Fibroblast of mammary gland (primary cell): ENCODE results near the gene GCSAML.

ENCODE experiments used
- DNase-seq: peaks from one replicate; pipeline ENCODE4 v3.0.0-alpha.2; 2010; ENCODE audit warnings: low read depth
- H3K4me3 ChIP-seq: 2 replicates; pipeline ENCODE4 v1.5.1; 2011; ENCODE audit warnings: low read depth, mild to moderate bottlenecking, low read length, moderate library complexity; ENCODE audit not compliant: control insufficient read depth
- TF ChIP-seq, protein P1 (sequence below): conservative IDR thresholded peaks from 2 replicates; pipeline ENCODE4 v1.5.1; 2011; ENCODE audit warnings: low read depth, low read length, inconsistent platforms; ENCODE audit not compliant: control insufficient read depth, insufficient read depth

Gene GCSAML

DNA sequence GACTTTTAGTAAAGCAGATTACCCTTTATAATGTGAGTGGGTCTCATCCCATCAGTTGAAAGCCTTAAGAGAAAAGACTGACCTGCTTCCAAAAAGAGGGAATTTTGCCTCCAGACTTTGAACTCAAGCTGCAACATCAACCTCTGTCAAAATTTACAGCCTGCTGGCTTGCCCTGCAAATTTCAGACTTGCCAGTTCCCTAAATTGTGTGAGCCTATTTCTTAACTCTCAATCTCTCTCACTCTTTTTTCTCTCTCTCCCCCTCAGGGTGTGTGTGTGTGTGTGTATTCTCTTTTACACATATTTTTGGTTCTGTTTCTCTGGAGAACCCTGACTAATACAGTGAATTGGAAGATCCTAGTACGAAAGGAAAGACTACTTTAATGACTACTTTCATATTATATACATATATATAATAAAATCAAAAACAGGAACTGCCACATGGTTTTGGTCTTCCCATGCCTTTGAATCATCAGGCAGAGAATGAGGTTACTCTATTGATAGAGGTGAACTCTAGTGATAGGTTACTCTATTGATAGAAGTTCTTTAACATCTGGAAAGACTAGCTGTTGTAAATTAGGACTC lies 19.1 kb upstream of the GCSAML start:
- H3K4me3 ChIP-seq, result no peak overlapping the region
- no peak for DNase-seq
- TF ChIP-seq, protein P1, sequence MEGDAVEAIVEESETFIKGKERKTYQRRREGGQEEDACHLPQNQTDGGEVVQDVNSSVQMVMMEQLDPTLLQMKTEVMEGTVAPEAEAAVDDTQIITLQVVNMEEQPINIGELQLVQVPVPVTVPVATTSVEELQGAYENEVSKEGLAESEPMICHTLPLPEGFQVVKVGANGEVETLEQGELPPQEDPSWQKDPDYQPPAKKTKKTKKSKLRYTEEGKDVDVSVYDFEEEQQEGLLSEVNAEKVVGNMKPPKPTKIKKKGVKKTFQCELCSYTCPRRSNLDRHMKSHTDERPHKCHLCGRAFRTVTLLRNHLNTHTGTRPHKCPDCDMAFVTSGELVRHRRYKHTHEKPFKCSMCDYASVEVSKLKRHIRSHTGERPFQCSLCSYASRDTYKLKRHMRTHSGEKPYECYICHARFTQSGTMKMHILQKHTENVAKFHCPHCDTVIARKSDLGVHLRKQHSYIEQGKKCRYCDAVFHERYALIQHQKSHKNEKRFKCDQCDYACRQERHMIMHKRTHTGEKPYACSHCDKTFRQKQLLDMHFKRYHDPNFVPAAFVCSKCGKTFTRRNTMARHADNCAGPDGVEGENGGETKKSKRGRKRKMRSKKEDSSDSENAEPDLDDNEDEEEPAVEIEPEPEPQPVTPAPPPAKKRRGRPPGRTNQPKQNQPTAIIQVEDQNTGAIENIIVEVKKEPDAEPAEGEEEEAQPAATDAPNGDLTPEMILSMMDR, result no peak

DNA sequence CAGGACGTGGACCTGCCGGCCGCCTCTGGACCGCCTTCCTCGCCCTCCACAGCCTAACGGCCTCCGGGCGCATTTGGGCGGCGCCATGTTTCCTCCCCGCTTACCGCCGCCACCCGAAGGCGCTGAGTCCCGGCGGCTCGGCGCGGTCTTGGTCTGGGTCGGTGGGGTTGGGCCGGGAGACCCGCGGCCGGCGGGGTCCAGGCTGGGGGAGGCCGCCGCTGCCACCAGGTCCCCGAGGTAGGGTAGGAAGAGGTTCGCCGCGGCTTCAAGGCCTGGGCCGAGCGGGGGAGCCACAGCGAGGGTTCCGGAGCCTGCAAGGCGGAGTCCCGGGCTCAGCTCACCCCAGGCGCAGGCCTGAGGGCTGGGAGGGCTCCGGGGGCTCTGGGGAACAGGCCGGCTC lies 18.1 kb upstream of the GCSAML start:
- DNase-seq, result no peak
- no peak overlapping the region for H3K4me3 ChIP-seq
- TF ChIP-seq, protein P1, result no peak

DNA sequence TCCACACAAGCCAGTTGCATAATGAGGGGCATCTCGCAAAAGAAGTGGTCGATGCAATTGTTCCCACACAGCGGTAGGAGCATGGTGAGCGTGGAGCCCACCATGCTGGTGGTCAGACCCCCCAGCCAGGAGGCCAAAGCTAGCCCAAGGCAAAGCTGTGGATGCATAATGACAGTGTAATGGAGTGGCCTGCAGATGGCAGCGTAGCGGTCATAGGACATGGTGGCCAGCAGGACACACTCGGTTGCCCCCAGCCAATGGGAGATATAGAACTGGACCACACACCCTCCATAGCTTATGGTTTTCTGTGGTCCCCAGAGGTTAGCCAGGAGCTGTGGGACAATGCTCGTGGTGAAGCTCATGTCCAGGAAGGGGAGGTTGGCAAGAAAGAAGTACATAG lies 17.0 kb upstream of the GCSAML start:
- no peak overlapping the region for H3K4me3 ChIP-seq
- TF ChIP-seq, protein P1, result no peak
- DNase-seq, result no peak

DNA sequence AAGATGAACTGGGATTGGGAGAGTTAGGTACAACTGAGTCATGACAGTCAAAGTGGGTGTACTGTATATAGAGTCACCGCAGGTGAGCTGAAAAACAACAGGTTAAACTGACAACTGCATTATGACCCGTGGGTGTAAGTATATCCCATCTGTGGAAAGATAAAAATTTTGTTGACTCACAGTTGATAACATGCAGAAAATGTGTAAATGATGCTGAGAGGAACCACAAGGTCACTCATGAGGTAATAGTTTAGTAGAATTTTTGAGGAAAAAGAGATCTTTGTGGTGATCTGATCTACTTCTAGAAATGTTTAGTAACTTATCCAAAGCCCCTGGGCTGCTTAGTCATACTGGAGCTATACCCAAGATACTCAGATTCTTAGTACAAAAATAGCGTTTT lies 13.5 kb upstream of the GCSAML start:
- TF ChIP-seq, protein P1, result no peak
- no peak for DNase-seq
- H3K4me3 ChIP-seq, result no peak overlapping the region

DNA sequence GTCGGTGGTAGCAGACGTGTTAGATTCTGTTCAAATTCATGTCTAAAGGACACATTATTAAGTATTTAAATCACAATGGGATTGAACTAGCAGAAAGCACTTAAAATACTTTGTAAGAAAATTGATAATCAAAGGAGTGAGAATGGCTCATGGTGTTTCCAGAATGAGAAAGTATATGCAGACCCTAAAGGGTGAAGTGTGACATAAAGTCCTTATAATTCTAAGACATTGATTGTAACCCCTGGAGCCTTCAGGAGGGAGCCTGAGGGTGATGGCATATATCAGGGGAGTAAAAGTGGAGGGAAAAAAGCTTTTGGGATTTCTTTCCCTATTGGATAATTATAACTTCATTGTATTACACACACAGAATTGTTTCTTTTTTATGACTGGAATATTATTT lies 12.6 kb upstream of the GCSAML start, which contains the start of gene OR2C3:
OR2C3 (minus strand) TSS at position 101 of the 400 bp plus-strand sequence. CDS start 3,929 bp downstream, outside the sequence.
- TF ChIP-seq, protein P1, result no peak
- no peak for DNase-seq
- H3K4me3 ChIP-seq, result no peak within 1 kb of the TSS

DNA sequence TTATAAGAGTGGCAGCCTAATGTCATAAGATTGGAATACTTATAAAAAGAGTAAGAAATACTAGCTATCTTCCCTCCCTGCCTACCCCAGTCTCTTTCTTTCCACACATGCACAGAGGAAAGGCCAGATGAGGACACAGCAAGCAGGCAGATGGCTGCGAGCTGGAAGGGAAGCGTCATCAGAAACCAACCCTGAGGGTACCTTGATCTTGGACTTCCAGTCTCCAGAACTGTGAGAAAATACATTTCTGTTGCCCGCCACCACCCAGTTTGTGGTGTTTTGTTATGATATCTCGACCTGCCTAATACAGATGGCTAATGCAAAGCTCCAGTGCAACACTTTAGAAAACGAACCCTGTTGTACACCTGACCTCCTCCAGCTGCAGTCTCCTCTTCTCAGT lies 10.4 kb upstream of the GCSAML start:
- DNase-seq, result no peak
- TF ChIP-seq, protein P1, result no peak
- no peak overlapping the region for H3K4me3 ChIP-seq

DNA sequence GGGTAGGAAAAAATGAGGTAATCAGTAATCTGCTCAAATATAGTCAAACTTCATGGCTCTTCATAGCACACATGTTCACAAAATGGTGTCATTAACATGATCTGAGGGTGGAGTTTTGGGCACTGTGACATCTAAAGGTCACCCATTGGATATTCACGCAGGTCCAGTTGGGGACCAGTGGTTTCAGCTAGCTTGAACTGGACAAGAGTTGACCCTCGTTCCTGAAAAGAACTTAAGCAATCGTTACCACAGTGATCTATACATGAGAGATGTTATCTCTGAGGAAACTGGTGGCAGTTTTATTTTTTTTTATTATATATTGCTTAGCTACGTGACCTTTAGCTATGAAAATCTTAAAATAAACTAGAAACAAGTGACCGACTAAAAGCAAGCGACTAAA lies 9.7 kb upstream of the GCSAML start:
- no peak for DNase-seq
- TF ChIP-seq, protein P1, result no peak

More for the DNA sequence above, 9.7 kb upstream of the GCSAML start:
- H3K4me3 ChIP-seq, result no peak overlapping the region
